ENCODE data around the gene GAL3ST2.
"Not testable (repeated sequence)": the region's sequence is repeated elsewhere in the genome, so short reads cannot be mapped to it uniquely, and the experiment has no call there.

Gene GAL3ST2

DNA sequence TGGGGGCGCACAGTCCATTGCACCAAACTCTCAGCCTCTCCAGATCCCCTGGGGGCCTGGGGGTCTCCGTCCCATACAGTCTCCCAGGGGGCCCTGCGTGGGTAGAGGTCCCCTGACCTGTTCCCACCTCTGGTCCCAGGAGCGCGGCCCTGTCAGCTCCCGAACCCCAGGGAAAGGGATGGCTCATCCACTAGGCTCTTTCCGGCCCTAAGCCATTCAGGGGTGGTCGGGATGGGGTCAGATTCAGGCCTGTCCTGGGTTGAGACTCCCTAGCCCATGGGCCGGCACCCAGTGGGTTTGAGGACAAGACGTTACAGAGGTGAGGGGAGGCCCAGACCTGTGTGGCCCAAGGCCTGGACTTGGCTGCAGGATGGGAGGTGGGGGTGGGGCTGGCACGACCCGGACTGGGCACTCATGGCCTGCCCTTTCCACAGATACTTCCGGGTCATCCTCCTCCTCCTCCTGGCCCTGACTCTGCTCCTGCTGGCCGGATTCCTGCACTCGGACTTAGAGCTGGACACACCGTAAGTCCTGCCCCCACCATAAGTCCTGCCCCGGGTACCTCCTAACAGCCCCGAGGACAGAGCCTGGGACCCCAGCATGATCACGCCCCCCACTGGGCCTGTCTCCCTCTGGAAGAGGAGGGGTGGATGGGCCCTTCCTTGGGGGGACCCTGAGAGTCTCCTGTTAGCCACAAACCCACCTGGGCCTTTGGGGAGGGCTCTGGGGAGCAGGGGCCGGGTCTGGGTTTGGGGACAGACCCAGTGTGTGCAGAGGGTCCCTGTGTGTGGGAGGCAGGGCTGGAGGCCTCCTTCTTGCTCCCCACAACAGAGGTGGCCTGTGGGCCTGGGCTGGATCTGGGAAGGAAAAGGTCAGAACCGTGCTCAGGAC, 22.3 kb downstream of the GAL3ST2 start:
- no CpG with 5 or more reads among the region's 21 CpGs for WGBS, 2 donors (ENCODE audit: extremely low coverage in 2 of 2, insufficient read length in 2 of 2, insufficient replicate concordance in 1 of 2)

DNA sequence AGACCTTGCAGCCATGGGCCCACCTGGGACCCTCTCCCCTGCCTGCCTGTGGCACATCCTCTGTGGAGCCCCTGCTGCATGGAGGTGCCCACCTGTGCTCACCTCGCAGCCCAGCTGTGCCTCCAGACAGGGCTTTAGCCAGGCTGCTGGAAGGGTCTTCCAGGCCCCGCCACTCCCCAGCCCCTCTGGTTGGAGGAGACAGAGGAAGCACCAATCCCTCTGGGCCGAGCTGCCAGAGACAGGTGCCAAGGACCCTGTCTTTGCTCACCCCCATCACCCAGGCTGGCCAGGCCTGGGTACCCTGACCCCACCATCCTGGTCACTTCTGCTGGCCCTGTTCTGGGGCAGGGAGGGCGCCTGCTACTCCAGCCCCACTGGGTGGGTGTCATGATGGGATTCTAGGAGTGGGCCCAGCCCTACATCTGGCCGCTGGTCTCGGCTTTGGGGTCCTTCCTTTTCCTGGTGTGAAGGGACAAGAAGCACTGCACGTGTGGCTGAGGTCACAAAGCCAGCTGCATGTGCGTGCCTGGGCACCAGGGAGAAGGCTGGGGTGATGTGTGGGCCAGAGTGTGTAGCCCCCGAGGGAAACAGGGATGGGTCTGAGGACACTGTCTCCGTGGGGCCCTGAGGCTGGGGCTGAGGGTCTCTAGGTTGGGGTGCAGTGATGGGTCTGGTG, 23.0 kb downstream of the GAL3ST2 start:
- peaks cover 0 to 7% (median 0%) of the 10 kb centered on the region in 3 experiments for H3K27me3 ChIP-seq (ENCODE audit: control insufficient read depth in 3 of 3, insufficient read depth in 3 of 3, low read depth in 1 of 3, low read length in 3 of 3)
- no peak overlapping the region for H2BK120ac ChIP-seq (ENCODE audit: low read depth, low read length)
- no peak overlapping the region for H3K23ac ChIP-seq (ENCODE audit: low read depth, low read length, poor library complexity)
- H3K18ac ChIP-seq (ENCODE audit: low read length): peak overlapping the region; percentile 83
- no CpG with 5 or more reads among the region's 10 CpGs for WGBS, 2 donors (ENCODE audit: extremely low coverage in 2 of 2, insufficient read length in 2 of 2, insufficient replicate concordance in 1 of 2)
- no peak for DNase-seq (ENCODE audit: low spot score)
- H3K9ac ChIP-seq (ENCODE audit: low read depth, low read length, poor library complexity): peak overlapping the region; percentile 34
- no peaks in the 10 kb centered on the region for H3K36me3 ChIP-seq (replicated peaks in 1 of 2; ENCODE audit: control insufficient read depth in 2 of 2, insufficient read depth in 2 of 2, low read length in 2 of 2)
- H3K9me3 ChIP-seq (replicated peaks in 1 of 2; ENCODE audit: control insufficient read depth in 2 of 2, insufficient read depth in 1 of 2, low read depth in 1 of 2, low read length in 2 of 2): no peaks in the 10 kb centered on the region
- H3K4me2 ChIP-seq (ENCODE audit: insufficient read depth, low read length, poor library complexity, severe bottlenecking): no peak overlapping the region
- no peak overlapping the region for H3K27ac ChIP-seq (replicated peaks; ENCODE audit: low read length)
- no peak overlapping the region for H2AFZ ChIP-seq (ENCODE audit: low read length)
- peak overlapping the region; percentile 75 for H2BK15ac ChIP-seq (ENCODE audit: low read length)
- peak overlapping the region; percentile 46 for H2BK5ac ChIP-seq (ENCODE audit: low read length)
- peaks cover 8% of the 10 kb centered on the region for H3K79me1 ChIP-seq (ENCODE audit: low read depth, low read length)
- H3K14ac ChIP-seq (ENCODE audit: low read length): peak overlapping the region; percentile 63
- no peak overlapping the region for H2BK12ac ChIP-seq (ENCODE audit: low read length)
- H2AK5ac ChIP-seq (ENCODE audit: low read depth, low read length): peak overlapping the region; percentile 68
- no peak overlapping the region for H4K8ac ChIP-seq (ENCODE audit: low read depth, low read length)
- H4K91ac ChIP-seq (ENCODE audit: low read depth, low read length, poor library complexity): no peak overlapping the region
- H3K4me3 ChIP-seq (ENCODE audit: low read length in 2 of 2): no peak overlapping the region
- H3K4me1 ChIP-seq (ENCODE audit: control insufficient read depth in 2 of 2, insufficient read depth in 1 of 2, low read depth in 1 of 2, low read length in 2 of 2): peaks cover 6 to 9% of the 10 kb centered on the region in 2 donors
- H3K4ac ChIP-seq (ENCODE audit: low read length): no peak overlapping the region

More for the DNA sequence above, 22.3 kb downstream of the GAL3ST2 start:
- H3K4me2 ChIP-seq (ENCODE audit: insufficient read depth, low read length, poor library complexity, severe bottlenecking): no peak overlapping the region
- peaks cover 0 to 4% of the 10 kb centered on the region in 2 donors for H3K4me1 ChIP-seq (ENCODE audit: control insufficient read depth in 2 of 2, insufficient read depth in 1 of 2, low read depth in 1 of 2, low read length in 2 of 2)
- no peak for DNase-seq (ENCODE audit: low spot score)
- peak overlapping the region; percentile 65 for H4K8ac ChIP-seq (ENCODE audit: low read depth, low read length)
- no peaks in the 10 kb centered on the region for H3K9me3 ChIP-seq (replicated peaks in 1 of 2; ENCODE audit: control insufficient read depth in 2 of 2, insufficient read depth in 1 of 2, low read depth in 1 of 2, low read length in 2 of 2)
- H3K14ac ChIP-seq (ENCODE audit: low read length): peak overlapping the region; percentile 4
- H3K79me1 ChIP-seq (ENCODE audit: low read depth, low read length): peaks cover 8% of the 10 kb centered on the region
- H2AFZ ChIP-seq (ENCODE audit: low read length): no peak overlapping the region
- H3K27me3 ChIP-seq (ENCODE audit: control insufficient read depth in 3 of 3, insufficient read depth in 3 of 3, low read depth in 1 of 3, low read length in 3 of 3): peaks cover 0 to 7% (median 0%) of the 10 kb centered on the region in 3 experiments
- peak overlapping the region; percentile 71 for H3K18ac ChIP-seq (ENCODE audit: low read length)
- no peak overlapping the region for H4K91ac ChIP-seq (ENCODE audit: low read depth, low read length, poor library complexity)
- H3K4ac ChIP-seq (ENCODE audit: low read length): peak overlapping the region; percentile 23
- no peak overlapping the region for H3K4me3 ChIP-seq (ENCODE audit: low read length in 2 of 2)
- H3K27ac ChIP-seq (replicated peaks; ENCODE audit: low read length): no peak overlapping the region
- no peak overlapping the region for H3K23ac ChIP-seq (ENCODE audit: low read depth, low read length, poor library complexity)
- peak overlapping the region; percentile 75 for H2BK15ac ChIP-seq (ENCODE audit: low read length)
- H3K9ac ChIP-seq (ENCODE audit: low read depth, low read length, poor library complexity): peak overlapping the region; percentile 70
- H2BK5ac ChIP-seq (ENCODE audit: low read length): peak overlapping the region; percentile 66
- peak overlapping the region; percentile 84 for H2BK12ac ChIP-seq (ENCODE audit: low read length)
- H2BK120ac ChIP-seq (ENCODE audit: low read depth, low read length): no peak overlapping the region
- no peaks in the 10 kb centered on the region for H3K36me3 ChIP-seq (replicated peaks in 1 of 2; ENCODE audit: control insufficient read depth in 2 of 2, insufficient read depth in 2 of 2, low read length in 2 of 2)
- peak overlapping the region; percentile 84 for H2AK5ac ChIP-seq (ENCODE audit: low read depth, low read length)

DNA sequence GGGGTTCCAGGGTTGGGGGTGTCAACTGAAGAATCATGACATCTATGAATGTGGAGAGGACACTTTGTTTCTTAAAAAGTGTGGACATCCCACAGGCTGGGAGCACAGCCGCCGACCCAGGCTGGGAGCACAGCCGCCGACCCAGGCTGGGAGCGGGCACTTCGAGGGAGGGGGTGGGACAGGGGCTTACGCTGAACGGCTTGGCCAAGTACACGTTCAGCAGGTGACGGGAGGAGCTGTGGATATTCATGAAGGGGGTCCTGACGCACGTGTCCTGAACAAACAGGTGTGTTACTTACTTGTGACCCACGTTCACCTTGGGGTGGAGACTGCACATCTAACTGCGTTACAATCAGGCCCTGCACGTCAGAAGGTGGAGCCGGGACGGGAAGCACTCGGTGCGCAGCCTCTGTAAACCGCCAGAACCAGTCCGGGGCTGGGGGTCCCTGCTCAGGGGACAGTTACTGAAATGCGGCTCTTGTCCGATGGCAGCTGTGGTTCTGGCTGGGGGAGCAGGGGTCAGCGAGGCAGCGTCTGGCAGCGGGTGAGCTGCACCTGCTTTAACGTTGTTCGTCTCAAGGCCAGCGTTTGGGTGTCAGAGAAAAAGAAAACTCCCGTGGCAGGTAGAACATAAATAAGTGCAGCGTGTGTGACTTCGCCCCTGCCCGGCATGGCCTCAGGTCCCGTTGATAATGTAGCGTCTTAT, 23.7 kb downstream of the GAL3ST2 start:
- H3K27ac ChIP-seq (replicated peaks; ENCODE audit: low read length); H4K8ac ChIP-seq (ENCODE audit: low read depth, low read length); H3K9ac ChIP-seq (ENCODE audit: low read depth, low read length, poor library complexity); H2BK12ac ChIP-seq (ENCODE audit: low read length); DNase-seq (ENCODE audit: low spot score); H3K4me2 ChIP-seq (ENCODE audit: insufficient read depth, low read length, poor library complexity, severe bottlenecking); H3K23ac ChIP-seq (ENCODE audit: low read depth, low read length, poor library complexity); H3K14ac ChIP-seq (ENCODE audit: low read length); H3K36me3 ChIP-seq (replicated peaks in 1 of 2; ENCODE audit: control insufficient read depth in 2 of 2, insufficient read depth in 2 of 2, low read length in 2 of 2); H3K79me1 ChIP-seq (ENCODE audit: low read depth, low read length); H3K27me3 ChIP-seq (ENCODE audit: control insufficient read depth in 3 of 3, insufficient read depth in 3 of 3, low read depth in 1 of 3, low read length in 3 of 3); H3K4ac ChIP-seq (ENCODE audit: low read length); H2AFZ ChIP-seq (ENCODE audit: low read length); H4K91ac ChIP-seq (ENCODE audit: low read depth, low read length, poor library complexity); H3K9me3 ChIP-seq (replicated peaks in 1 of 2; ENCODE audit: control insufficient read depth in 2 of 2, insufficient read depth in 1 of 2, low read depth in 1 of 2, low read length in 2 of 2); H2BK120ac ChIP-seq (ENCODE audit: low read depth, low read length); H3K4me3 ChIP-seq (ENCODE audit: low read length in 2 of 2): not testable (repeated sequence)
- H2BK15ac ChIP-seq (ENCODE audit: low read length): peak overlapping the region; percentile 75
- peak overlapping the region; percentile 68 for H2AK5ac ChIP-seq (ENCODE audit: low read depth, low read length)
- peak overlapping the region; percentile 46 for H2BK5ac ChIP-seq (ENCODE audit: low read length)
- peaks cover 9 to 12% of the 10 kb centered on the region in 2 donors for H3K4me1 ChIP-seq (ENCODE audit: control insufficient read depth in 2 of 2, insufficient read depth in 1 of 2, low read depth in 1 of 2, low read length in 2 of 2)
- WGBS, 2 donors (ENCODE audit: extremely low coverage in 2 of 2, insufficient read length in 2 of 2, insufficient replicate concordance in 1 of 2): no CpG with 5 or more reads among the region's 35 CpGs
- peak overlapping the region; percentile 13 for H3K18ac ChIP-seq (ENCODE audit: low read length)

Measured in neuronal stem cell (in vitro differentiated cells).